GM18499 (cell line): ENCODE measurements around the gene SMIM33.
"Not testable (repeated sequence)": the region's sequence is repeated elsewhere in the genome, so short reads cannot be mapped to it uniquely, and the experiment has no call there.

ENCODE experiments used
- ATAC-seq: cut with Tn5 transposase; IDR thresholded peaks from one replicate; pipeline ENCODE4 v1.9.1; 2021; ENCODE audit warnings: moderate number of reproducible peaks; ENCODE audit not compliant: insufficient read depth, unreplicated experiment

SMIM33 gene

GRCh38 chr5:139481580-139482049 is 10.8 kb downstream of the SMIM33 start:
- no peak for ATAC-seq

GRCh38 chr5:139482050-139482889 is 11.5 kb downstream of the SMIM33 start, which contains the start of gene STING1:
Gene STING1, minus strand, starts transcription at chr5:139482758. Its CDS starts 1,054 bp downstream, at chr5:139481704.
- no peak for ATAC-seq

GRCh38 chr5:139482890-139483208 is 12.0 kb downstream of the SMIM33 start:
- not testable (repeated sequence) for ATAC-seq

- no peak for ATAC-seq
Measured at GRCh38 chr5:139486201-139486600, 15.4 kb downstream of the SMIM33 start.

GRCh38 chr5:139488260-139488659 is 17.5 kb downstream of the SMIM33 start:
- no peak for ATAC-seq

- no peak for ATAC-seq
Measured at GRCh38 chr5:139492700-139493192, 21.9 kb downstream of the SMIM33 start.

- ATAC-seq: no peak
Measured at GRCh38 chr5:139494256-139494655, 23.5 kb downstream of the SMIM33 start.

GRCh38 chr5:139494832-139495231 is 24.0 kb downstream of the SMIM33 start:
- no peak for ATAC-seq

GRCh38 chr5:139495638-139496435 is 25.0 kb downstream of the SMIM33 start:
- no peak for ATAC-seq

GRCh38 chr5:139501381-139501780 is 30.6 kb downstream of the SMIM33 start:
- no peak for ATAC-seq

GRCh38 chr5:139503036-139503817 is 32.4 kb downstream of the SMIM33 start:
- ATAC-seq: not testable (repeated sequence)

- not testable (repeated sequence) for ATAC-seq
Measured at GRCh38 chr5:139503879-139504278, 33.1 kb downstream of the SMIM33 start.

GRCh38 chr5:139504722-139505121 is 33.9 kb downstream of the SMIM33 start:
- not testable (repeated sequence) for ATAC-seq

- no peak for ATAC-seq
Measured at GRCh38 chr5:139512786-139513390, 42.1 kb downstream of the SMIM33 start.

- ATAC-seq: not testable (repeated sequence)
Measured at GRCh38 chr5:139513434-139513833, 42.6 kb downstream of the SMIM33 start.

- no peak for ATAC-seq
Measured at GRCh38 chr5:139513852-139514485, 43.2 kb downstream of the SMIM33 start.

GRCh38 chr5:139514486-139514856 is 43.7 kb downstream of the SMIM33 start:
- no peak for ATAC-seq

GRCh38 chr5:139517683-139518564 is 47.1 kb downstream of the SMIM33 start:
- peak; percentile 61 for ATAC-seq
